Lower leg skin (tissue), 4 donors: ENCODE data around the gene NRG3. TPM values are rescaled to one million over a fixed set of nuclear protein-coding genes. Genes with fewer than 3 reads are reported as not detected.

Experiments used
- DNase-seq, 2 donors: peaks; one replicate each; pipeline ENCODE4 v3.0.0-alpha.2; 2019; ENCODE audit warnings: low spot score in 2 of 2
- H3K4me3 ChIP-seq: fragments of 200-600 bp; sonication (generic); 2 replicates; pipeline ENCODE4 v1.5.1; 2017; ENCODE audit warnings: mild to moderate bottlenecking, low read depth; ENCODE audit not compliant: poor library complexity, severe bottlenecking
- POLR2A ChIP-seq, 2 donors: fragments of 450-650 bp; IDR thresholded peaks; one replicate each; pipeline ENCODE4 v1.6.1; 2016 to 2017; ENCODE audit warnings: antibody characterized with exemption in 2 of 2, mild to moderate bottlenecking in 1 of 2, moderate library complexity in 1 of 2
- WGBS, 2 donors: methylation state at CpG; one replicate each; pipeline ENCODE4 v1.1.5; 2018; 5-methylcytosine and 5-hydroxymethylcytosine counted together
- intact Hi-C: fragments of 100-400 bp; cut with DNase I; formaldehyde crosslinking; loops from one replicate; pipeline ENCODE4 v1.15.0; 2023; ENCODE audit warnings: low total_unique reads
- total RNA-seq, 4 donors: library from RNA; depleted of rRNA; stranded (reverse); fragments of >200 nt; gene quantifications; one replicate each; pipeline ENCODE4 v1.1.0, GENCODE V29; 2016
- TF ChIP-seq, protein P1 (sequence below), 3 donors: fragments of 450-650 bp; IDR thresholded peaks; one replicate each; pipeline ENCODE4 v1.5.1; 2016; ENCODE audit warnings: antibody characterized with exemption in 3 of 3, mild to moderate bottlenecking in 3 of 3, moderate library complexity in 2 of 3

NRG3 gene
- total RNA-seq, 4 donors from 2014 or later: 0.15 to 2.5 (median 0.50) TPM

DNA sequence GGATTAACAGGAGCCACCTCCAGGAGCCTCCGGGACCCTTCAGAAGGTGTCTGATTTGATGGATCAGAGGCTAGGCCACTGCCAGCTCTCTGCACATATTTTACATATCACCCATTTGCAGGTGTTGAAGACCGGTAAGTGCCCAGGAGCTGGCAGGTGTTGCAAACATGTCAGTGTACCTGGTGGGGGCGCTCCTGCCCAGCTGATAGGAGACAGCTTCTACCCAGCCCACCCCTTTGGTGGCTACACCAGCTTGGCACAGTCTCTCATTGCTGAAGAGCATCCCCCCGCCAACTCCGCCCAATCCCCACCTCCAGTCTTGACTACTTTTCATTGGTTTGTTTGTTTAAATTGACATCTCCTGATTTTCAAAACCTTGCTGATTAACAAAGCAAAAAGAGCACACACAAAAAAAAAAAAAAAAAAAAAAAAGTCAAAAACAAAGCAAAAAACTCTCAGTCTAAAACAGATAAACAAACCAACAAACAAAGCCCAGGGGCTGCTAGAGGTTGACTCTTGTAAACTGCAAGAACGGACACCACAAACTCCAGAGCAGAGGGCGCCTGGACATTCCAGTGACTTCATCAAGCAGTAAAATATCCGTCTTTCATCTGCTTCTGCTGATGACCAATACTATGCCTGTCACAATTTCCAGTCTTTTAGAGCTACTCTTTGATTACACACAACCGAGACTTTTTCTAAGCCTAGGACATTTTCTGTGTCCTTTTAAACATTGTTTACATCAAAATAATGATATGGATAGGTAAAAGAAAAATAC, 275.3 kb downstream of the NRG3 start:
- DNase-seq: no peak
- TF ChIP-seq, protein P1, sequence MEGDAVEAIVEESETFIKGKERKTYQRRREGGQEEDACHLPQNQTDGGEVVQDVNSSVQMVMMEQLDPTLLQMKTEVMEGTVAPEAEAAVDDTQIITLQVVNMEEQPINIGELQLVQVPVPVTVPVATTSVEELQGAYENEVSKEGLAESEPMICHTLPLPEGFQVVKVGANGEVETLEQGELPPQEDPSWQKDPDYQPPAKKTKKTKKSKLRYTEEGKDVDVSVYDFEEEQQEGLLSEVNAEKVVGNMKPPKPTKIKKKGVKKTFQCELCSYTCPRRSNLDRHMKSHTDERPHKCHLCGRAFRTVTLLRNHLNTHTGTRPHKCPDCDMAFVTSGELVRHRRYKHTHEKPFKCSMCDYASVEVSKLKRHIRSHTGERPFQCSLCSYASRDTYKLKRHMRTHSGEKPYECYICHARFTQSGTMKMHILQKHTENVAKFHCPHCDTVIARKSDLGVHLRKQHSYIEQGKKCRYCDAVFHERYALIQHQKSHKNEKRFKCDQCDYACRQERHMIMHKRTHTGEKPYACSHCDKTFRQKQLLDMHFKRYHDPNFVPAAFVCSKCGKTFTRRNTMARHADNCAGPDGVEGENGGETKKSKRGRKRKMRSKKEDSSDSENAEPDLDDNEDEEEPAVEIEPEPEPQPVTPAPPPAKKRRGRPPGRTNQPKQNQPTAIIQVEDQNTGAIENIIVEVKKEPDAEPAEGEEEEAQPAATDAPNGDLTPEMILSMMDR (IDR thresholded peaks at IDR 0.05): no peak
- TF ChIP-seq POLR2A (IDR thresholded peaks at IDR 0.05): no peak
- WGBS, 2 donors: 54 to 59% methylated on average over 9 of the region's 9 CpGs

DNA sequence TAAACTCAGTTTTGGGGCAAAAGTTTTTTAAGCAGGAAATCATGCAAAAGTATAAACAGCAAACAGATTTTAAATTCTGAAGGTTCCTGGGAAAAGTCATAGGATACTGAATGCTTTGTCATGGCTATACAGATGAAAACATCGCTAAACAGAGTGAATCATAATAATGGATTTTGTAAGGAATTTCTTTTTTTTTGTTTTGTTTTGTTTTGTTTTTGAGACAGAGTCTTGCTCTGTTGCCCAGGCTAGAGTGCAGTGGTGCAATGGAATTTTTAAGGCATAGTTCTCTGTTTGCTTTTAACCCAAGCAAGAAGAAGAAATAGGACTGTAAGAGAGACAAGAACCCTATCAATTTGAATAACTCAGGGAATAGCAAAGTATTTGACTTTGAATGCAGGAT, 285.3 kb downstream of the NRG3 start:
- intact Hi-C loops: no loop called here
- 77 to 81% methylated on average over 1 of the region's 1 CpG for WGBS, 2 donors

More for the DNA sequence above, 275.3 kb downstream of the NRG3 start:
- intact Hi-C loops: no loop called here
- H3K4me3 ChIP-seq: no peak overlapping the region

DNA sequence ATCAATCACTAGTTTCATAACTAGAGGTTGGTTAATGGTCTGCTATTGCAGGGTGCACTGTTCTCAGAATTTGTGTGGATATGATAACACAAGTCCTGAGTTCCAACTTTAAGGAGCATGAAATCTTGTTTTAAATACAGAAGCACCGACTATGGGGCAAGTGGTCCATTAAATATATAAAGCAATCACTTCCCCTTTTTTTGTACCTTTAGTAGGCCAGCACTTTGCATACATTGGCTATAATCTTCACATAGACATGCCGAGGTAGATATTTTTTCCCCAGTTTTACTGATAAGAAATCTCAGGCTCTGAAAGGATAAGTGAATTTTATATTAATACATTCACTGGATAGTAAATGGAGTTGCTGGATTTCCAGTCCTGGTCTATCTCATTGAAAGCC, 286.3 kb downstream of the NRG3 start:
- WGBS, 2 donors: 84 to 89% methylated on average over 2 of the region's 2 CpGs
- intact Hi-C loops: no loop called here
- TF ChIP-seq POLR2A (IDR thresholded peaks at IDR 0.05): no peak
- H3K4me3 ChIP-seq: no peak overlapping the region
- DNase-seq: no peak

More for the DNA sequence above, 285.3 kb downstream of the NRG3 start:
- no peak overlapping the region for H3K4me3 ChIP-seq
- TF ChIP-seq, protein P1 (IDR thresholded peaks at IDR 0.05): no peak
- DNase-seq: no peak

DNA sequence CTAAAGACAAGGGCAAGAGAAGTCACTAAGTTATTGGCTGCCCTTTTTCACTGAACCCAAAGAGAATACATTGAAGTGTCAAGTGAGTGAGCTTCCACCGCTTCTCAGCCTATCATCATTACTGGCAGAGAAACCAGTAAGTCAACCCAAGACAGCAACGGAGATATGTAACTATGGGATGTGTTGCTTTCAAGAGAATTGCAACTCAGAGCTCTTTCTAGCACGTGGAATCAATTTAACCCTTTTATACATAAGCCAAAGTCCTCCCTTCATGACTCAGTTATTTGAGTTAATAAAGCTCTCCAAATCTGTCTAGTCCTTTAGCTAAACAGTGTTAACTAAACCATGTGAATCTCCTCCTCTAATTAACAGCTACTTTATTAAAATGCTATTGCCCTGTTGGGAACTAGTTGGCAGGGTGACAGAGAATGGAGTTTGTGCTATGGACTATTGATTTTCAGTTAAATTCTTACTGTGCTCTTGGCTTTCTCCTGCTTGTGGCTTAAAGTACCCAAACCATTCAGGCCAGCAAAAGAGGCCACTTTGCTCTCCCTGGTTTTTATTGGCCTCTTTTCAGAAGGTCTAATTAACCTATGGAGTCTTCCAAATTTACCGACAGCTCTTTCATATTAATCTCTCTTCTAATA, 287.7 kb downstream of the NRG3 start:
- intact Hi-C loops: no loop called here
- H3K4me3 ChIP-seq: no peak overlapping the region
- DNase-seq: no peak
- WGBS, 2 donors: 51 to 63% methylated on average over 4 of the region's 4 CpGs
- TF ChIP-seq, protein P1 (IDR thresholded peaks at IDR 0.05): no peak
- no peak for TF ChIP-seq POLR2A (IDR thresholded peaks at IDR 0.05)

DNA sequence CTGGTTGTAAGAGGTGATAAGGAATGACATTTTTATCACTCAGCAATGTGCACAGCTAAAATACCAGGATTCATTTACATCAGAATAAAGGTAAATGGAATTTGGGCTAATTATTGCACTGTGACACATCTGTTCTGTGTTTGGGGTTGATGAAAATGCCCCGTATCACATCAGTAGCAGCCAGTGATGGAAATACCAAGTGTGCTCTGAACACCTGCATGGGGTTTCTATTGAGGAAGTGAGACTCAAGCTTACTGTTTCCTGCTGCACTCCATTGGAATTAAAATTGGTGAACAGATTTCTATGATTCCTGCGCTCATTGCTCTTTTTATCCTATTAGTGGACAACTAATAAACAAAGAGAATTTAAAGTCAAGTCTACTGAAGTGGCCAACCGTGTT, 296.9 kb downstream of the NRG3 start:
- DNase-seq: no peak
- no peak overlapping the region for H3K4me3 ChIP-seq
- 86 to 88% methylated on average over 3 of the region's 3 CpGs for WGBS, 2 donors
- TF ChIP-seq, protein P1 (IDR thresholded peaks at IDR 0.05): no peak
- TF ChIP-seq POLR2A (IDR thresholded peaks at IDR 0.05): no peak
- intact Hi-C loops: no loop called here

DNA sequence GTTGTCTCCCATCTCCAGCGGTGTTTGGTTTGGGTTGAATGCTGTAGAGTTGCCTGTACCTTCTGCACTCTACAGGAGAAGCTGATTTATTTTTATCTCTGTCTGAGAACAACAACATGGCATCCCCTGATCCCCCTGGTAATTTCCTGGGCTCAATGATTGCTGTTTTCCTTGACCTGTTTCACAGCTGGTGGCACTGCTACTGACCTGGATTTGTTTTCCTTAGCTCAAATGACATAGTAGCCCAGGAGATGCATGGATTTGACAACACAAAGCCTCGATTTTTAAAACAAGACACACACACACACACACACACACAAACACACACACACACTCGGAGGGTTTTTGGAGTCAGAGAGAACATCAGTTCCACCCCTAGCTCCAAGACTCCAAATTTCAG, 301.6 kb downstream of the NRG3 start:
- 68 to 74% methylated on average over 3 of the region's 3 CpGs for WGBS, 2 donors
- intact Hi-C loops: no loop called here
- DNase-seq: no peak

More for the DNA sequence above, 301.6 kb downstream of the NRG3 start:
- H3K4me3 ChIP-seq: no peak overlapping the region
- no peak for TF ChIP-seq POLR2A (IDR thresholded peaks at IDR 0.05)
- TF ChIP-seq, protein P1 (IDR thresholded peaks at IDR 0.05): no peak
